OCI-LY7 (cell line): ENCODE data around the gene ERBB2. TPM values are rescaled to one million over a fixed set of nuclear protein-coding genes. Genes with fewer than 3 reads are reported as not detected.

Experiments
- BruUV-seq: library from RNA; stranded (reverse); fragments of 400-500 nt; replicated peaks from 2 replicates; lab custom pipeline; 2021; lab: Mats Ljungman, UMichigan
- CTCF ChIA-PET: fragments of 300-600 bp; sonication (Branson Sonifier 250); formaldehyde crosslinking; loops from one replicate; lab custom pipeline; 2022; ENCODE audit warnings: antibody characterized with exemption; ENCODE audit not compliant: unreplicated experiment; lab: Charles Lee
- POLR2A ChIA-PET: fragments of 300-600 bp; sonication (Branson Sonifier 250); formaldehyde crosslinking; loops from one replicate; lab custom pipeline; 2022; ENCODE audit warnings: antibody characterized with exemption; lab: Charles Lee
- DNase-seq: peaks from one replicate; pipeline ENCODE4 v3.0.0-alpha.2; 2015; ENCODE audit warnings: low spot score
- H2AFZ ChIP-seq: fragments of 200-600 bp; sonication (generic), shearing (Covaris generic); 2 replicates; pipeline ENCODE4 v1.6.1; 2014; ENCODE audit warnings: mild to moderate bottlenecking, antibody characterized with exemption, low read length, moderate library complexity
- H3K27ac ChIP-seq: fragments of 200-600 bp; sonication (generic); 2 replicates; pipeline ENCODE4 v1.5.1; 2014; ENCODE audit warnings: mixed run types, low read depth, mild to moderate bottlenecking, moderate library complexity, low read length, inconsistent platforms; ENCODE audit not compliant: poor library complexity, severe bottlenecking
- H3K36me3 ChIP-seq: fragments of 200-600 bp; sonication (generic); 2 replicates; pipeline ENCODE4 v1.6.1; 2014; ENCODE audit warnings: mild to moderate bottlenecking, antibody characterized with exemption, low read length, moderate library complexity, mixed read lengths; ENCODE audit not compliant: insufficient read depth
- H3K4me1 ChIP-seq: fragments of 200-600 bp; sonication (generic); 2 replicates; pipeline ENCODE4 v1.5.1; 2014; ENCODE audit warnings: mild to moderate bottlenecking, low read length; ENCODE audit not compliant: insufficient read depth, poor library complexity, severe bottlenecking
- H3K4me2 ChIP-seq: fragments of 200-600 bp; sonication (generic); 2 replicates; pipeline ENCODE4 v1.6.1; 2014; ENCODE audit warnings: mild to moderate bottlenecking, low read length
- H3K4me3 ChIP-seq: fragments of 200-600 bp; sonication (generic); 2 replicates; pipeline ENCODE4 v1.5.1; 2014; ENCODE audit warnings: mild to moderate bottlenecking, low read depth, low read length; ENCODE audit not compliant: poor library complexity, severe bottlenecking
- H3K79me2 ChIP-seq: fragments of 200-600 bp; sonication (generic); 2 replicates; pipeline ENCODE4 v1.6.1; 2016; ENCODE audit warnings: low read depth, mild to moderate bottlenecking, low read length, moderate library complexity, mixed read lengths; ENCODE audit not compliant: insufficient read depth
- H3K9me2 ChIP-seq: fragments of 200-600 bp; sonication (generic); 2 replicates; pipeline ENCODE4 v1.6.1; 2016; ENCODE audit warnings: mild to moderate bottlenecking, low read length, mixed read lengths; ENCODE audit not compliant: insufficient read depth
- H3K9me3 ChIP-seq: fragments of 200-600 bp; sonication (generic); 2 replicates; pipeline ENCODE4 v1.6.1; 2014; ENCODE audit warnings: mild to moderate bottlenecking, mixed run types, low read length, mixed read lengths
- H4K20me1 ChIP-seq: fragments of 200-600 bp; sonication (generic); 2 replicates; pipeline ENCODE4 v1.6.1; 2014; ENCODE audit warnings: mild to moderate bottlenecking, antibody characterized with exemption, low read length, moderate library complexity, mixed read lengths; ENCODE audit not compliant: insufficient read depth
- EZH2phosphoT487 ChIP-seq: fragments of 200-600 bp; sonication (generic); IDR thresholded peaks from 2 replicates; pipeline ENCODE4 v1.6.1; 2018; ENCODE audit warnings: low read depth, borderline replicate concordance, mild to moderate bottlenecking, mixed run types, antibody characterized with exemption, low read length, moderate library complexity, mixed read lengths
- intact Hi-C: fragments of 100-400 bp; cut with micrococcal nuclease; formaldehyde crosslinking; loops from one replicate; pipeline ENCODE4 v1.10.0; 2022; ENCODE audit not compliant: unreplicated experiment
- total RNA-seq, 2 experiments: library from RNA; depleted of rRNA in 1 of 2; stranded (reverse); fragments of >200 nt in 1 of 2; shearing (Covaris generic) in 1 of 2; gene quantifications; 2 replicates each; pipeline ENCODE4 v1.2.3, GENCODE V29; 2014 to 2022
- TF ChIP-seq, protein P1 (sequence below): fragments of 200-600 bp; sonication (generic); conservative IDR thresholded peaks from 2 replicates; pipeline ENCODE4 v1.5.1; 2014; ENCODE audit warnings: mild to moderate bottlenecking, antibody characterized with exemption, low read length, moderate library complexity, mixed read lengths

ERBB2 gene
- total RNA-seq, 2 experiments from 2014 or later = 6.5 to 11.4 TPM

DNA sequence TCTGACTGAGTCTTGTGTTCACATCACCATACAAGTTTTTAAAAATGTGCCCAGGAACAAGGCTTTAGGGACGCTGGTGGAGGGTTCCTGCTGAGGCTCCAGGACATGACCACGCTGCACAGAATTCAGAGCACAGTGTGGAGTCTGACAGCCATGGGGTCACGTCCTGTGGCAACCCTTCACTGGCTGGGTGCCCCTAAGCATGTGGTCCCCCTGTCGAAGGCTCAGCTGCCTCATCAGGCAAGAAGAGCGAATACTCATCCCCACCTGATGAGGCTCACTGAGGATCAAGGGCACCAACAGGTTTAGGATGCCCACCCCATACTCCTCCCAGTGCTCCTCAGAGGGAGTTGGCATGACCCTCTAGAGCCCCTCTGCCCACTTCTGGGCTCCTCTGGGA lies 25.7 kb upstream of the ERBB2 start:
- Histone ChIP-seq H3K4me1 (peaks cover 28% of the 10 kb centered on the region), H3K4me3 (no peak overlapping the region), H3K9me2 (no peaks in the 10 kb centered on the region), H3K4me2 (no peak overlapping the region), H3K36me3 (no peaks in the 10 kb centered on the region), H3K79me2 (no peaks in the 10 kb centered on the region), H3K9me3 (no peaks in the 10 kb centered on the region), H3K27ac (no peak overlapping the region), H2AFZ (no peak overlapping the region), H4K20me1 (no peaks in the 10 kb centered on the region)
- TF ChIP-seq, protein P1, sequence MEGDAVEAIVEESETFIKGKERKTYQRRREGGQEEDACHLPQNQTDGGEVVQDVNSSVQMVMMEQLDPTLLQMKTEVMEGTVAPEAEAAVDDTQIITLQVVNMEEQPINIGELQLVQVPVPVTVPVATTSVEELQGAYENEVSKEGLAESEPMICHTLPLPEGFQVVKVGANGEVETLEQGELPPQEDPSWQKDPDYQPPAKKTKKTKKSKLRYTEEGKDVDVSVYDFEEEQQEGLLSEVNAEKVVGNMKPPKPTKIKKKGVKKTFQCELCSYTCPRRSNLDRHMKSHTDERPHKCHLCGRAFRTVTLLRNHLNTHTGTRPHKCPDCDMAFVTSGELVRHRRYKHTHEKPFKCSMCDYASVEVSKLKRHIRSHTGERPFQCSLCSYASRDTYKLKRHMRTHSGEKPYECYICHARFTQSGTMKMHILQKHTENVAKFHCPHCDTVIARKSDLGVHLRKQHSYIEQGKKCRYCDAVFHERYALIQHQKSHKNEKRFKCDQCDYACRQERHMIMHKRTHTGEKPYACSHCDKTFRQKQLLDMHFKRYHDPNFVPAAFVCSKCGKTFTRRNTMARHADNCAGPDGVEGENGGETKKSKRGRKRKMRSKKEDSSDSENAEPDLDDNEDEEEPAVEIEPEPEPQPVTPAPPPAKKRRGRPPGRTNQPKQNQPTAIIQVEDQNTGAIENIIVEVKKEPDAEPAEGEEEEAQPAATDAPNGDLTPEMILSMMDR = no peak
- TF ChIP-seq EZH2phosphoT487 = no peak
- ChIA-PET POLR2A (interaction anchor here (0.5 kb wide), 1 partner anchor 102 kb away, joined by 3 read pairs; no protein-coding TSS in a partner anchor), CTCF (no interaction called here)
- BruUV-seq = no TSS peak
- DNase-seq = no peak
- intact Hi-C loops = no loop called here

DNA sequence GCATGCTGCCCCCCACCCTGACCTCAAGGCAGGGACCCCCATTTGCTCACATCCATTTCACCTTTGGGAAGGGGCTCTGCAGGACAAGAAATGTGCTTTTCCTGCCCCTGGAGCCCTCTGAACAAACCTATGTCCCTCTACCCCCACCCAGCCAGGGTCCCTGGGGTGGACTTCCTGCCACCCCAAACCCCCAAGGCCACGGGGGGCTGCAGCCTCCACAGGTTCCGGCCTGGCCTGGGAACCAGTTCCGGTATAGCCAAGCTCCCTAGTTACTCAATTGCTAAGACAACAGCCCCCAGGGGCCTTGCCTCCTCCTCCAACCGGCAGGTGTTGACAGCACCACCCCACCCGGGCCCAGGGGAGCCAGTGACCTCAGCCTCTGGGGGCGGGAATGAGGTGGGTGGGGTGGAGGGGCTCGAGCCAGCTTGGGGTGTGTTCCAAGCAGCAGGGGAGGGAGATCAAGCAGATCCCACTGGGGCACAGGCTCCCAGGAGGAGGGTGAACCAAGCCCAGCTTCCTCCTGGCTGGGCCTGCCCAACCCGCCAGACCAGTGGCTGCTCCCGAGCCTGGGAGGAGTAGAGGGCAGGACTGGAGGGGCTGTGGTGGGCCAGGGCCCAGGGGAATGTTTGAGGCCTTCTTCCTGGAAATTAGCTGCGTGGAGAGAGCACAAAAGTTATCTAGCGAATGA lies 25.0 kb upstream of the ERBB2 start:
- Histone ChIP-seq H3K79me2 (no peaks in the 10 kb centered on the region), H3K9me3 (no peaks in the 10 kb centered on the region), H3K4me2 (no peak overlapping the region), H3K9me2 (no peaks in the 10 kb centered on the region), H4K20me1 (no peaks in the 10 kb centered on the region), H3K4me1 (peaks cover 35% of the 10 kb centered on the region), H3K4me3 (no peak overlapping the region), H2AFZ (no peak overlapping the region; the same call in 1 of the 2 replicates), H3K36me3 (no peaks in the 10 kb centered on the region), H3K27ac (peak overlapping the region; percentile 13)
- intact Hi-C loops = no loop called here
- TF ChIP-seq EZH2phosphoT487 = no peak
- TF ChIP-seq, protein P1 = no peak
- CTCF ChIA-PET = interaction anchor here (1.0 kb wide), 1 partner anchor 118 kb away, joined by 3 read pairs; no protein-coding TSS in a partner anchor
- peak; percentile 58 for DNase-seq
- POLR2A ChIA-PET = interaction anchor here (0.5 to 1.1 kb wide), 2 partner anchors 13 to 101 kb away, joined by 3 read pairs; partner anchors contain the start of gene PGAP3
- no TSS peak for BruUV-seq
